ENCODE data around the gene HSD17B13.

DNA sequence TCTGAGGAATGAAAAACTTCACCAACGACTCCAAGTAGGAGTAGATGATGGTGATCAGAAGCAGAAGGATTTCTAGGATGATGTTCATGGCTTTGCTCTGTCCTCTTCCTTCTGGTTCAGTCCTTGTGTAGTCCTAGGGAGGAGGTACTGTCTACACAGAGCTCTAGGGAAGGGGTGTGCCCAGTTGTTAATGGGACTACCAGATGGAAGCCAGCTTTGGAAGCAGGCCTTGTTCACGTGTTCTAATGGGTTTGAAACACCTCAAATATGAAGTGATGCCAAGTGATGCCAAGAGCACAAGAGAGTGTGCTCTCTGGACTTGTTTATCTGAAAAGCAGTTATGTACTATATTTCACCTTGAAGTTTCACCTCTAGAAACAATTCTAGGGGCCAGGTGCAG is at the start of gene HSD17B13:
- TF ChIP-seq, protein P1, sequence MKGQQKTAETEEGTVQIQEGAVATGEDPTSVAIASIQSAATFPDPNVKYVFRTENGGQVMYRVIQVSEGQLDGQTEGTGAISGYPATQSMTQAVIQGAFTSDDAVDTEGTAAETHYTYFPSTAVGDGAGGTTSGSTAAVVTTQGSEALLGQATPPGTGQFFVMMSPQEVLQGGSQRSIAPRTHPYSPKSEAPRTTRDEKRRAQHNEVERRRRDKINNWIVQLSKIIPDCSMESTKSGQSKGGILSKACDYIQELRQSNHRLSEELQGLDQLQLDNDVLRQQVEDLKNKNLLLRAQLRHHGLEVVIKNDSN (IDR thresholded peaks at IDR 0.05; ENCODE audit: borderline replicate concordance, low read depth): no peak
- TF ChIP-seq POLR2AphosphoS5 (IDR thresholded peaks at IDR 0.05; ENCODE audit: low read depth, low read length) (no peak), RFX5 (IDR thresholded peaks at IDR 0.05; ENCODE audit: low read length) (no peak)
